OCI-LY1 (cell line): ENCODE data around the gene CTSC.

Source experiments
- H2AFZ ChIP-seq: fragments of 200-600 bp; sonication (generic), shearing (Covaris generic); 2 replicates; pipeline ENCODE4 v1.6.0; 2014; ENCODE audit warnings: antibody characterized with exemption, mild to moderate bottlenecking, low read length
- H3F3A ChIP-seq: fragments of 200-600 bp; sonication (generic), shearing (Covaris generic); 2 replicates; pipeline ENCODE4 v1.6.0; 2014; ENCODE audit warnings: mild to moderate bottlenecking, antibody characterized with exemption, low read length, moderate library complexity; ENCODE audit not compliant: insufficient read depth
- H3K27ac ChIP-seq: fragments of 200-600 bp; sonication (generic); 2 replicates; pipeline ENCODE4 v1.5.1; 2014; ENCODE audit warnings: low read length, mixed run types, mild to moderate bottlenecking, low read depth; ENCODE audit not compliant: poor library complexity, severe bottlenecking
- H3K27me3 ChIP-seq: fragments of 200-600 bp; sonication (generic); 2 replicates; pipeline ENCODE4 v1.6.0; 2014; ENCODE audit warnings: antibody characterized with exemption, mild to moderate bottlenecking, low read length, moderate library complexity; ENCODE audit not compliant: insufficient read depth
- H3K36me3 ChIP-seq: fragments of 200-600 bp; sonication (generic); 2 replicates; pipeline ENCODE4 v1.6.1; 2014; ENCODE audit warnings: mild to moderate bottlenecking, antibody characterized with exemption, low read length, moderate library complexity, mixed read lengths; ENCODE audit not compliant: insufficient read depth
- H3K4me1 ChIP-seq: fragments of 200-600 bp; sonication (generic); 2 replicates; pipeline ENCODE4 v1.5.1; 2014; ENCODE audit warnings: mild to moderate bottlenecking, low read length, moderate library complexity; ENCODE audit not compliant: insufficient read depth, severe bottlenecking
- H3K4me2 ChIP-seq: fragments of 200-600 bp; sonication (generic), shearing (Covaris generic); 2 replicates; pipeline ENCODE4 v1.6.1; 2014; ENCODE audit warnings: low read length
- H3K4me3 ChIP-seq: fragments of 200-600 bp; sonication (generic); 2 replicates; pipeline ENCODE4 v1.5.1; 2014; ENCODE audit warnings: low read length, low read depth, mild to moderate bottlenecking, mixed read lengths; ENCODE audit not compliant: poor library complexity, severe bottlenecking
- H3K79me2 ChIP-seq: fragments of 200-600 bp; shearing (Covaris generic); 2 replicates; pipeline ENCODE4 v1.6.1; 2016; ENCODE audit warnings: mixed run types, low read length, mixed read lengths; ENCODE audit not compliant: insufficient read depth
- H3K9ac ChIP-seq: fragments of 200-600 bp; sonication (generic), shearing (Covaris generic); 2 replicates; pipeline ENCODE4 v1.6.1; 2014; ENCODE audit warnings: mild to moderate bottlenecking, low read length, mixed read lengths
- H3K9me2 ChIP-seq: fragments of 200-600 bp; sonication (generic), shearing (Covaris generic); 2 replicates; pipeline ENCODE4 v1.6.1; 2014; ENCODE audit warnings: low read depth, mild to moderate bottlenecking, low read length, mixed read lengths
- H3K9me3 ChIP-seq: fragments of 200-600 bp; shearing (Covaris generic); 2 replicates; pipeline ENCODE4 v1.6.1; 2014; ENCODE audit warnings: low read length, mixed read lengths
- H4K20me1 ChIP-seq: fragments of 200-600 bp; sonication (generic), shearing (Covaris generic); 2 replicates; pipeline ENCODE4 v1.6.0; 2016; ENCODE audit warnings: mild to moderate bottlenecking, low read length; ENCODE audit not compliant: insufficient read depth
- EZH2 ChIP-seq: fragments of 200-600 bp; sonication (generic), shearing (Covaris generic); IDR thresholded peaks from 2 replicates; pipeline ENCODE4 v1.8.0; 2017; ENCODE audit warnings: borderline replicate concordance, mixed run types, mild to moderate bottlenecking, antibody characterized with exemption, low read length, moderate library complexity, mixed read lengths
- TF ChIP-seq, protein P1 (sequence below): fragments of 200-600 bp; sonication (generic), shearing (Covaris generic); IDR thresholded peaks from 2 replicates; pipeline ENCODE4 v1.5.1; 2017; ENCODE audit warnings: mild to moderate bottlenecking, antibody characterized with exemption, low read length, moderate library complexity, mixed read lengths

CTSC gene

DNA sequence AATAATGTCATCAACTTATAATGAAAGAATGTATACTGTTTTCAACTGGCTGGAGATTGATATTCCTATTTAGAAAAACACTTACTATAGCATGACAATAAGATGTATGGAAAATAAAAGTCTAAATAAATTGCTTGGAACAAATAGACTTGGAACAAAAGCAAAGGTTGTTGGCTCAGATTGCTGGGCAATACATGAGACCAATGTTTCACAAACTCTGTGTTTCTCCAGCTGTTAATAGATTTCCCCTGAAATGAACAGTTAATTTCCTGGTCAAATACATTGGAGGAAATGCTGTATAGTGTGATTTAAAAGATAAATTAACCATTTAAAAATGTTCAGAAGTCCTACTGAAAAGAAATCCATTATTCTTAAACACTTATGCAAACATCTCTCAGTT is 40.1 kb upstream of the CTSC start:
- Histone ChIP-seq H2AFZ (no peak overlapping the region), H3K36me3 (no peaks in the 10 kb centered on the region), H3K4me1 (no peaks in the 10 kb centered on the region), H3K27ac (no peak overlapping the region), H3K9me2 (no peaks in the 10 kb centered on the region), H3F3A (no peaks in the 10 kb centered on the region), H3K9me3 (no peaks in the 10 kb centered on the region), H3K79me2 (no peaks in the 10 kb centered on the region), H3K27me3 (no peaks in the 10 kb centered on the region), H4K20me1 (no peaks in the 10 kb centered on the region), H3K9ac (no peak overlapping the region), H3K4me2 (no peak overlapping the region), H3K4me3 (no peak overlapping the region)
- no peak for TF ChIP-seq EZH2
- TF ChIP-seq, protein P1, sequence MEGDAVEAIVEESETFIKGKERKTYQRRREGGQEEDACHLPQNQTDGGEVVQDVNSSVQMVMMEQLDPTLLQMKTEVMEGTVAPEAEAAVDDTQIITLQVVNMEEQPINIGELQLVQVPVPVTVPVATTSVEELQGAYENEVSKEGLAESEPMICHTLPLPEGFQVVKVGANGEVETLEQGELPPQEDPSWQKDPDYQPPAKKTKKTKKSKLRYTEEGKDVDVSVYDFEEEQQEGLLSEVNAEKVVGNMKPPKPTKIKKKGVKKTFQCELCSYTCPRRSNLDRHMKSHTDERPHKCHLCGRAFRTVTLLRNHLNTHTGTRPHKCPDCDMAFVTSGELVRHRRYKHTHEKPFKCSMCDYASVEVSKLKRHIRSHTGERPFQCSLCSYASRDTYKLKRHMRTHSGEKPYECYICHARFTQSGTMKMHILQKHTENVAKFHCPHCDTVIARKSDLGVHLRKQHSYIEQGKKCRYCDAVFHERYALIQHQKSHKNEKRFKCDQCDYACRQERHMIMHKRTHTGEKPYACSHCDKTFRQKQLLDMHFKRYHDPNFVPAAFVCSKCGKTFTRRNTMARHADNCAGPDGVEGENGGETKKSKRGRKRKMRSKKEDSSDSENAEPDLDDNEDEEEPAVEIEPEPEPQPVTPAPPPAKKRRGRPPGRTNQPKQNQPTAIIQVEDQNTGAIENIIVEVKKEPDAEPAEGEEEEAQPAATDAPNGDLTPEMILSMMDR: no peak

DNA sequence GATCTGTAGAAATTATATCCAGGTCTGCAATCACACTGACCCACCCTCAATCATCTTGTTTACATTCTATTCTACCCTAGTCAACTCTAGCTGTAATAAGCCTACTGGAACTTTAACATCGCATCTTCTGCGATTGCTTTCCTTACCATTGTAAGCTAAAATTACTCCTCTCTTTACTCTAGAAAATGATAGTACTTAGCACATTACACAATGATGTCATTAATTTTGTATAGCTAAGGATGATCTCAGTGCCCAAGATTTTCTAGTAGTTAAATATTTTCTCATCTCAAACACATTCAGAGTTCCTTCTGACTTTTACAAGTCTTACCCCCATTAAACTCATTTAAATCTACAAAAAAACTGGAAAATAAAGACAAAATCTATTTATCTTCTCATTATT is 39.6 kb upstream of the CTSC start:
- Histone ChIP-seq H3K9me3 (no peaks in the 10 kb centered on the region), H3K27ac (no peak overlapping the region), H3F3A (no peaks in the 10 kb centered on the region), H3K4me2 (no peak overlapping the region), H2AFZ (no peak overlapping the region), H3K9me2 (no peaks in the 10 kb centered on the region), H3K27me3 (no peaks in the 10 kb centered on the region), H3K4me3 (no peak overlapping the region), H4K20me1 (no peaks in the 10 kb centered on the region), H3K4me1 (no peaks in the 10 kb centered on the region), H3K36me3 (no peaks in the 10 kb centered on the region), H3K9ac (no peak overlapping the region), H3K79me2 (no peaks in the 10 kb centered on the region)
- TF ChIP-seq, protein P1: no peak
- TF ChIP-seq EZH2: no peak

DNA sequence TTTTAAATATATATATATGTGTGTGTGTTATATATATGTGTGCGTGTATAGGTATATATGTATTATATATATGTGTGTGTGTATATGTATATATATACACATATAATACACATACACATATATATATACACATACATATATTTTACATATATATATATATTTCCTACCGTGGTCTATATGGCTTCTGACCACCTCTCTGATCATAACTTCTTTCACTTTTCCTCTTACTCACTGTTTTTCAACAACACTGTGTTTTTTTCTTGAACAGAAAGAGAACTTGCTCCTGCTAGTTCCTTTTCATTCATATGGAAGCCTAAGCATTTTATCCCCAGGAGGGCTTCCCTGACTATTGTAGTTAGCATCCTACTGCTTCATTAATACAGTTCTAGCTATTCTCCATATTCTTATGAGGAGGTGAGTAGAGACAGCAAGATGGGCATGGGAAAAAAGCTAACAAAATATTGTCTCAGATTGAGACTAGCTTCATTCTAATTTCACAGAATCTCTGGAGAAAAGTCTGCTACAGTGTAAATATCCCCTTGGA is 38.5 kb upstream of the CTSC start:
- H4K20me1 ChIP-seq: no peaks in the 10 kb centered on the region
- H3K9ac ChIP-seq: no peak overlapping the region
- H3K9me2 ChIP-seq: no peaks in the 10 kb centered on the region
- H2AFZ ChIP-seq: no peak overlapping the region
- no peaks in the 10 kb centered on the region for H3K27me3 ChIP-seq
- H3F3A ChIP-seq: no peaks in the 10 kb centered on the region
- no peak overlapping the region for H3K4me3 ChIP-seq
- H3K79me2 ChIP-seq: no peaks in the 10 kb centered on the region
- no peaks in the 10 kb centered on the region for H3K4me1 ChIP-seq
- no peaks in the 10 kb centered on the region for H3K36me3 ChIP-seq
- no peaks in the 10 kb centered on the region for H3K9me3 ChIP-seq
- no peak overlapping the region for H3K4me2 ChIP-seq
- no peak overlapping the region for H3K27ac ChIP-seq
- no peak for TF ChIP-seq EZH2
- TF ChIP-seq, protein P1: no peak
